GM13976 (cell line): Measurements from ENCODE around the gene BIRC2.

Source experiments
- DNase-seq: peaks from one replicate; pipeline ENCODE4 v3.0.0; 2012; ENCODE audit warnings: low spot score
- CTCF ChIP-seq: IDR thresholded peaks from 2 replicates; pipeline ENCODE4 v1.5.1; 2012; ENCODE audit warnings: borderline replicate concordance, mild to moderate bottlenecking; ENCODE audit not compliant: insufficient read depth; ENCODE audit errors: extremely low read depth, missing control alignments, control extremely low read depth
- in situ Hi-C: fragments of 300-500 bp; cut with MboI; formaldehyde crosslinking; loops from one replicate; pipeline ENCODE4 v1.12.0; 2022; ENCODE audit warnings: low sequenced_read_pairs, mixed read lengths, inconsistent platforms; ENCODE audit not compliant: unreplicated experiment

Gene BIRC2

GRCh38 chr11:102306817-102307726, 39.9 kb upstream of the BIRC2 start:
- TF ChIP-seq CTCF = no peak
- in situ Hi-C loops = no loop called here
- no peak for DNase-seq

GRCh38 chr11:102307727-102308038, 39.3 kb upstream of the BIRC2 start:
- no peak for TF ChIP-seq CTCF
- DNase-seq = no peak
- in situ Hi-C loops = no loop called here

- no peak for DNase-seq
- TF ChIP-seq CTCF = no peak
- in situ Hi-C loops = no loop called here
These were observed 37.1 kb upstream of the BIRC2 start for GRCh38 chr11:102309621-102310541.

GRCh38 chr11:102312667-102313066, 34.3 kb upstream of the BIRC2 start:
- no peak for DNase-seq
- in situ Hi-C loops = no loop called here

GRCh38 chr11:102313238-102313940, 33.6 kb upstream of the BIRC2 start:
- in situ Hi-C loops = no loop called here
- TF ChIP-seq CTCF = no peak
- DNase-seq = no peak

More at GRCh38 chr11:102312667-102313066, 34.3 kb upstream of the BIRC2 start:
- TF ChIP-seq CTCF = no peak

GRCh38 chr11:102314784-102315183, 32.2 kb upstream of the BIRC2 start:
- in situ Hi-C loops = no loop called here
- no peak for DNase-seq
- no peak for TF ChIP-seq CTCF
